Mucosa of descending colon (tissue), 3 donors: Measurements from ENCODE around the gene OPCML. TPM values are rescaled to one million over a fixed set of nuclear protein-coding genes. Genes with fewer than 3 reads are reported as not detected.

Experiments used
- ATAC-seq: fragments of 200-7000 bp; cut with Tn5 transposase; one replicate; pipeline ENCODE4 v1.9.1; 2020; ENCODE audit warnings: mild to moderate bottlenecking, moderate library complexity
- DNase-seq, 3 donors: peaks; one replicate each; pipeline ENCODE4 v3.0.0-alpha.2; 2020
- H3K36me3 ChIP-seq: fragments of 200-600 bp; one replicate; pipeline ENCODE4 v1.8.0; 2021; ENCODE audit warnings: low read depth, mild to moderate bottlenecking
- H3K4me1 ChIP-seq: fragments of 200-600 bp; one replicate; pipeline ENCODE4 v1.8.0; 2021; ENCODE audit warnings: low read depth, mild to moderate bottlenecking
- H3K4me3 ChIP-seq: fragments of 200-600 bp; one replicate; pipeline ENCODE4 v1.8.0; 2021; ENCODE audit warnings: mild to moderate bottlenecking
- H3K9me3 ChIP-seq: fragments of 200-600 bp; one replicate; pipeline ENCODE4 v1.8.0; 2021; ENCODE audit warnings: mild to moderate bottlenecking
- intact Hi-C, 2 donors: fragments of 100-400 bp; cut with DNase I in 1 of 2; cut with micrococcal nuclease in 1 of 2; formaldehyde crosslinking; loops; one replicate each; pipeline versions ENCODE4 v1.11.0 to v1.11.1; 2022; cut with DNase I, micrococcal nuclease
- total RNA-seq, 3 donors: library from RNA; stranded (reverse); fragmentation: NEBNext Ultra II Directional in 2 of 3; extraction: Animal tissue kit (Norgen Biotek cat#: 25700) in 2 of 3; gene quantifications; one replicate each; pipeline versions ENCODE4 v1.2.1 to v1.2.4, GENCODE V29; 2021 to 2023
- TF ChIP-seq, protein P1 (sequence below): fragments of 200-600 bp; IDR thresholded peaks from one replicate; pipeline ENCODE4 v1.8.0; 2022; ENCODE audit warnings: antibody characterized with exemption, mild to moderate bottlenecking
- donor health status: DM: no; HTN: no; CAD: no; lungs with moderate emphysema.
- donor health status: DM: no; HTN: no; CAD: no.
- donor health status: DM: no; HTN: yes; CAD: no.

The OPCML gene
- total RNA-seq, 3 donors from 2014 or later = 0.10 to 0.47 TPM; not detected in 1

DNA sequence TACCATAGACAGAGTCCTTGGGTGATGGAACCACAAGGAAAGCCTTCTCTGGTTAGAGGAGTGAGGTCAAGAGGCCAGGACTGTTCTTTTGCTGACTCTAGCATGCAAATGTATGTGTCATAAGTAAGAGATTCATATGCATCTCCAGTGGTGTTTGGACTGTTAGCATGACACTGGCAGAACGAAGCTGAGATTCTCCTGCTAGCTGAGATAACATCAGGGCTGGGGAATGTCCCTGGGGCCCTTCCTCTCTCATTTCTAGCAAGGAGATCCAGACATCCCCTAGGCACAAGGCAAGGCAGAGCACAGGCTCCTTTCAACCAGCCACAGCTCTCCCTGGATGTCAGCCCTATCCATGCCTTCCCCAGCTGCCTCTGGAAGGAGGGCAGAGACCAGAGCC is 711.3 kb downstream of the OPCML start:
- Histone ChIP-seq H3K4me1 (no peaks in the 10 kb centered on the region), H3K36me3 (no peaks in the 10 kb centered on the region), H3K9me3 (peaks cover 6% of the 10 kb centered on the region), H3K4me3 (no peak overlapping the region)
- intact Hi-C loops = no loop called here
- TF ChIP-seq, protein P1, sequence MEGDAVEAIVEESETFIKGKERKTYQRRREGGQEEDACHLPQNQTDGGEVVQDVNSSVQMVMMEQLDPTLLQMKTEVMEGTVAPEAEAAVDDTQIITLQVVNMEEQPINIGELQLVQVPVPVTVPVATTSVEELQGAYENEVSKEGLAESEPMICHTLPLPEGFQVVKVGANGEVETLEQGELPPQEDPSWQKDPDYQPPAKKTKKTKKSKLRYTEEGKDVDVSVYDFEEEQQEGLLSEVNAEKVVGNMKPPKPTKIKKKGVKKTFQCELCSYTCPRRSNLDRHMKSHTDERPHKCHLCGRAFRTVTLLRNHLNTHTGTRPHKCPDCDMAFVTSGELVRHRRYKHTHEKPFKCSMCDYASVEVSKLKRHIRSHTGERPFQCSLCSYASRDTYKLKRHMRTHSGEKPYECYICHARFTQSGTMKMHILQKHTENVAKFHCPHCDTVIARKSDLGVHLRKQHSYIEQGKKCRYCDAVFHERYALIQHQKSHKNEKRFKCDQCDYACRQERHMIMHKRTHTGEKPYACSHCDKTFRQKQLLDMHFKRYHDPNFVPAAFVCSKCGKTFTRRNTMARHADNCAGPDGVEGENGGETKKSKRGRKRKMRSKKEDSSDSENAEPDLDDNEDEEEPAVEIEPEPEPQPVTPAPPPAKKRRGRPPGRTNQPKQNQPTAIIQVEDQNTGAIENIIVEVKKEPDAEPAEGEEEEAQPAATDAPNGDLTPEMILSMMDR = no peak
- DNase-seq (no peak), ATAC-seq (no peak)

DNA sequence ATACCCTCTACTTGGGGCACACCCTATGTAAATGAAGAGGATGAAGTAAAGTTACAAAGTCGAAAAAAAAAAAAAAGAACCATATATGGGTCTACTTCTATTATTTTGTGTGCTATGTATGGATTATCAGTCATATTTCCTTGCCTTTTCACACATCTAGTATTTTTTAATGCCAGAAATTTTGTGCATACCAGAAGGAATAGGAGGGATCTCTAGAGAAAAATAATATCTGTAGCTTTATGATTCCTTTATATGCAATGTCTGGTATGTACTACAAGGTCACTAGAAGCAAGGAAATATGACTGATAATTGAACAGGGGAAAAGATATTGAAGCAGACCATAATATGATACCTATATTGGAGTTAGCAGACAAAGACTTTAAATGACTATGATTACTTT is 713.4 kb downstream of the OPCML start:
- DNase-seq (no peak), ATAC-seq (no peak)
- intact Hi-C loops = no loop called here
- H3K9me3 ChIP-seq = peaks cover 10% of the 10 kb centered on the region
- H3K36me3 ChIP-seq = no peaks in the 10 kb centered on the region
- H3K4me3 ChIP-seq = no peak overlapping the region
- TF ChIP-seq, protein P1 = no peak
- no peaks in the 10 kb centered on the region for H3K4me1 ChIP-seq

DNA sequence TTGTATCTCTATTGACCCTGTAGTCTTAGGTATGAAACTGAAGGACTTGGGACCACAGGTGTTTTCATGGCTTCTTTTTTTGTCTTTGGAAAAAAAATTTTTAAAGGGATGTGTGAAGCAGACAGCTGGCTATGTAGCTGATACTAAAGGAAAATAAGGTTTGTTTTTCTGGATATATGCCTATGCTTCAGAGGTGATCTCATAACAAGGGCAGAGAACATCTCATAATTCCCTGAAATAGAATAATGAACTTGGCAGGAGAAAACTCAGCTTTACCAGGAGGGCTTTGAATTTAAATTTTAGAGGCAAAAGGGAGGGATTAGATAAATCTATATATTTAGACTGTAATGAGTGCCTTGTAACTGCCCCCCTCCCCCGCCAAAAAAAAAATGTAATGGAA is 714.9 kb downstream of the OPCML start:
- TF ChIP-seq, protein P1 = no peak
- intact Hi-C loops = no loop called here
- ATAC-seq = no peak

DNA sequence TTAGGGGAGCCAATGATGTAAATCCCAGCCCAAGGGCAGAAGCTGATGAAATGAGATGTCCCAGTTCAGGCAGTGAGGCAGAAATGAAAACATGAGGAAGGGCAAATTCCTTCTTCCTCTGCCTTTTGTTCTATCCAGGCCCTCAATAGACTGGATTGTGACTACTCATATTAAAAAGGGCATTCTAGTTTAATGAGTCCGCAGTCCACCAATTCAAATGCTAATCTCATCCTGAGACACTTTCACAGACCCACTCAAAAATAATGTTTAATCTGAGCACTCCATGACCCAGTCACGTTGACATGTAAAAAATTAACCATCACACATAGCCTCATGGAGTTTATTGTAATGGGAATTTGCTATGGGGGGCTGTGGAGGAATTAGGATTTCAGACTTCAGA is 717.9 kb downstream of the OPCML start:
- ATAC-seq = no peak
- Histone ChIP-seq H3K36me3 (no peaks in the 10 kb centered on the region), H3K9me3 (peaks cover 19% of the 10 kb centered on the region), H3K4me1 (no peaks in the 10 kb centered on the region), H3K4me3 (no peak overlapping the region)
- intact Hi-C loops = no loop called here
- TF ChIP-seq, protein P1 = no peak
- DNase-seq = no peak

More for the DNA sequence above, 714.9 kb downstream of the OPCML start:
- no peak for DNase-seq
- Histone ChIP-seq H3K36me3 (no peaks in the 10 kb centered on the region), H3K4me1 (no peaks in the 10 kb centered on the region), H3K9me3 (peaks cover 14% of the 10 kb centered on the region), H3K4me3 (no peak overlapping the region)

DNA sequence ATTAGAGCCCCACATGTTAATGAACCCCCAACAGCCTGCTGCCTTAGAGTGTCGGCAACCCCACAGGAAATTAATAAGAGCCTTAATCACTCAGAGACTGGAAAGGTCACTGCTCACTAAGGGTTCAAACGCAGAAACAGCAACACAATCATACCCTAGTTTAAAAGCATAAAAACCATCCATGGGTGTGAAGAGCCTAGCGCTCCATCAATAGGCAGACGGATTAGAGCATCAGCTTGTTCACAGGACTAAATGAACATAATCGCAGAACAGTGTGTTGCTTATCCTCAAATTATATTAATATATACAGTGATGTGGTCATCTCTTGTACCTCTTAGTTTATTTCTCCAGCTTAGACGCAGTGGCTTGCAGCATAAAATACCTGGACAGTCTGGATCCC is 720.7 kb downstream of the OPCML start:
- TF ChIP-seq, protein P1 = no peak
- intact Hi-C loops = no loop called here
- H3K4me1 ChIP-seq = no peaks in the 10 kb centered on the region
- no peaks in the 10 kb centered on the region for H3K36me3 ChIP-seq
- peaks cover 19% of the 10 kb centered on the region for H3K9me3 ChIP-seq
- no peak for DNase-seq
- no peak overlapping the region for H3K4me3 ChIP-seq
- no peak for ATAC-seq

DNA sequence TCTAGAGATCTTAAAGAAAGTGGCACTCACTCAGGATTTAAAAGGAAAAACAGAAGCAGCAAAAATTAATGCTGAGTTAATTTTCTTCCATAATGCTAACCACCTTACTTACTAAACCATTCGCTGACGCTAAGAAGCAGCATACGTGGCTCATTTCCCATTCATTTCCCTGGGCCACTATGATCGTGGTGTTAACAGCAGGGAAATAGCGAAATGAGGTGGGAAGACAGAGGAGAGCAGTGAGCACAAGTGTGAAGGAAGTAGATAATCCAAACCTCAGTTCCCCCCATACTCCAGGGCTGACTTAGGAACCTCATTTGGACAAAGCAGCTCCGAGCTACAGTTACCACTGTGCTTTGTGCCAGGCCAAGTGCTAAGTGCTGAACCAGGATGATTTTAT is 723.2 kb downstream of the OPCML start:
- DNase-seq = no peak
- intact Hi-C loops = no loop called here
- TF ChIP-seq, protein P1 = no peak
- H3K4me3 ChIP-seq = no peak overlapping the region
- no peaks in the 10 kb centered on the region for H3K36me3 ChIP-seq
- H3K9me3 ChIP-seq = peaks cover 16% of the 10 kb centered on the region
- no peak for ATAC-seq
- H3K4me1 ChIP-seq = no peaks in the 10 kb centered on the region
